Left cardiac atrium (tissue), 4 donors: ENCODE results near the gene MINPP1. TPM values are rescaled to one million over a fixed set of nuclear protein-coding genes. Genes with fewer than 3 reads are reported as not detected.

Experiments
- ATAC-seq, 2 donors: fragments of 200-7000 bp; cut with Tn5 transposase; one replicate each; pipeline ENCODE4 v1.9.1; 2020; ENCODE audit warnings: mild to moderate bottlenecking in 2 of 2, moderate library complexity in 2 of 2
- DNase-seq: peaks from one replicate; pipeline ENCODE4 v3.0.0-alpha.2; 2020
- intact Hi-C, 2 donors: fragments of 100-400 bp; cut with DNase I; formaldehyde crosslinking; loops; one replicate each; pipeline versions ENCODE4 v1.14.1 to v1.15.1; 2022 to 2023
- microRNA-seq, 2 donors: library from miRNA; unstranded; fragments of <30 nt; microRNA quantifications; one replicate each; pipeline ENCODE4 v1.2.0, GENCODE V29; 2020
- total RNA-seq, 2 donors: library from RNA; stranded (reverse); fragmentation: NEBNext Ultra II Directional; extraction: Animal tissue kit (Norgen Biotek cat#: 25700); gene quantifications; one replicate each; pipeline ENCODE4 v1.2.1, GENCODE V29; 2021
- donor health status: DM: no; HTN: yes; CAD: no.
- donor health status: DM: no; HTN: yes; CAD: no; lungs with severe emphysema.
- donor health status: DM: yes; HTN: yes; CAD: no.
- donor health status: Dilated cardiomyopathy.

MINPP1 gene
- total RNA-seq, 2 donors from 2014 or later = 6.5 to 8.0 TPM

DNA sequence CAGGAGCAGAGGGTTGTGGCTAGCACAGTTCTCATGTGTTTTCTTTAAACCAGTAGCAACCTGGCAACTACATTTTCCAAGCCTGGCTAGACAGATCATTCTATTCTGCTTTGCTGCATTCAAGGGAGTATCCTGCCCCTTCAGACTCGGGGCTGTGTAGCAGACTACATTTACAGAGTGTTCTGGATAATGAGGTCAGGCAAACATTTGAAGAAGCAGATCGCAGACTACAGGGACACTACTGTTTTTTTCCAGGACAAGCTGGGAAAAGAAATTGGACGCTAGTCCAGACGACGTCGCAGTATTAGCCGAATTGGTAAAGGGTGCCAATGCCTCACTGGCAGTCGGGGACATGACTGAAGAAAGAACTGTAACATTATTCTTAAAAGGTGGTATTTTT lies 94.0 kb downstream of the MINPP1 start:
- intact Hi-C loops = no loop called here
- no peak for ATAC-seq
- DNase-seq = no peak

DNA sequence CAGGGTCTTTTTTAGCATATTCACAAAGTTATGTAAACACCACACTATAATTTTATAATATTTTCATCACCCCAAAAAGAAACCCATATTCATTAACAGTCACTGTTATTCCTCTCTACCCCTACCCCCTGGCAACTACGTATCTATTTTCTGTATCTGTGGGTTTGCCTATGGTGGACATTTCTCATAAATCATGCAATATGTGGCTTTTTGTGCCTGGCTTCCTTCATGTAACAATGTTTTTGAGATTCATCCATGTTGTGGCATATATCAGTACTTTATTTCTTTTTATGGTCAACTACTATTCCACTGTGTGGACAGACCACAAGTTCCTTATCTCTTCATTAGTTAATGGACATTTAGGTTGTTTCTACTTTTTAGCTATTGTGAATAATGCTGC lies 95.9 kb downstream of the MINPP1 start:
- ATAC-seq = no peak
- intact Hi-C loops = no loop called here
- no peak for DNase-seq

Small RNAs within 50 kb of the gene (microRNA-seq; reads per million reads assigned to microRNA genes)
- 0 reads per million in 2 donors for gene MIR4678

Other genes starting within 250 kb of the MINPP1 start
- gene NUTM2D, start 147.1 kb upstream of the MINPP1 start, total RNA-seq = 1 to 10 TPM; 3.5 to 4.2 TPM
- gene PAPSS2, start 155.0 kb downstream of the MINPP1 start, total RNA-seq = 10 to 100 TPM; 14.7 to 24.0 TPM